Fibroblast of pulmonary artery (primary cell): ENCODE results near the gene SYTL4.

Experiments used
- DNase-seq: peaks from one replicate; pipeline ENCODE4 v3.0.0-alpha.2; 2010; ENCODE audit warnings: low read depth
- H3K4me3 ChIP-seq: replicated peaks from 2 replicates; pipeline ENCODE4 v1.5.1; 2011; ENCODE audit warnings: low read depth, mild to moderate bottlenecking, control low read depth, low read length, moderate library complexity
- CTCF ChIP-seq: IDR thresholded peaks from 2 replicates; pipeline ENCODE4 v1.5.1; 2011; ENCODE audit warnings: mild to moderate bottlenecking, control low read depth, low read length, inconsistent platforms; ENCODE audit errors: missing control alignments

The SYTL4 gene

DNA sequence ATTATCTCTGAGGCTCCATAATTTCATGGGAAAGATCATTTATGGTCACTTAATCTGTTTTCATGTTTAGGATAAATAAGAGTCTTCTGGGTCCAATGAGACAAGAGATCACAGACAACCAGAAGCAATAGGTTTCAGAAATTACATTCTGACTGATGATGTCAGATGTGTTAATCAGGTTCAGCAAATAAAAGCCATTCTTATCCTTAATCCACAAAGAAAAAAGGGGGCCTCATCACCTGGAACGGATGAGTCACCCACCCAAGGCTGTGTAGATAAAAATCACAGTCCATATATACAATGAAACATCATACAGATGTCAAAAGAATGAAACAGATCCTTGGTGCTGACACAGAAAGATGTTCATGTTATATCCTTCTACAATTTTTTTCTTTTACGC, 36.6 kb downstream of the SYTL4 start:
- TF ChIP-seq CTCF: no peak
- no peak for DNase-seq

GRCh38 chrX:100687546-100687945, 44.4 kb downstream of the SYTL4 start:
- TF ChIP-seq CTCF: no peak
- H3K4me3 ChIP-seq: no peak overlapping the region
- no peak for DNase-seq

More for the DNA sequence above, 36.6 kb downstream of the SYTL4 start:
- H3K4me3 ChIP-seq: no peak overlapping the region

- TF ChIP-seq CTCF: no peak
- no peak for DNase-seq
- H3K4me3 ChIP-seq: no peak overlapping the region
Observed at GRCh38 chrX:100687128-100687527, 44.8 kb downstream of the SYTL4 start.

- H3K4me3 ChIP-seq: no peak overlapping the region
- no peak for TF ChIP-seq CTCF
- no peak for DNase-seq
Observed at GRCh38 chrX:100685997-100686305, 46.0 kb downstream of the SYTL4 start.

DNA sequence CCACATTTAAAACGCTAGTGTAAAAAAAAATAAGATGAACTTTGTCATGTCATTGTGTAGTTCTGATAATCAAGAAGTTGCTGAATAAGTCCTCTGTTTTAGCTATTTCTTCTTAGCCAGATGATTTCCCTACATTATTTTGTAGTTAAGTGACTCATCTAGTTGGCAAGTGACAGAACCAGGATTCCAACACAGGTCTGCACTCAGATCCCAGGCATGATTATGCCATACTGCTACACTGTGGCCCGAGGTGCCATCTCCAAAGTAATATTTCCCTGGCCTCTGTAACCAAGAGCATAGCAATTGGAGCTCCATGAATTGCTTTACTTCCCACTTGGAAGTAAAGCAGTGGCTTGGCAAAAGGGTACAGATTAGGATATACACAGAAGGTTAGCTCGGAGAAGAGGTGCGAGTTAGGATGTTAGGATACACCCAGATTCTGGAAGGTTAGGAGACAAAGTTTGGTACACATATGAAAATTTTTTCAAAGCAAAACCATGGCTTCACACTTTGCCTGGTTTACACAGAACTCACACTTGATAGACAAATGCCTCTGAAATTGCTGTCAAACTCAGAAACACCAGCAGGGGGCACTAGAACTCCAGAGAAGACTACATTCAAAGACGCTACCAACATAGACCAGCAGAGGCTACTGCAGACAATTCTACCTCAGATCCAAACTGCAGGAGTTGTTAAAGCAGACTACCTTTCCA, 46.5 kb downstream of the SYTL4 start:
- no peak overlapping the region for H3K4me3 ChIP-seq
- peak; percentile 86 for DNase-seq
- TF ChIP-seq CTCF: peak; percentile 77

DNA sequence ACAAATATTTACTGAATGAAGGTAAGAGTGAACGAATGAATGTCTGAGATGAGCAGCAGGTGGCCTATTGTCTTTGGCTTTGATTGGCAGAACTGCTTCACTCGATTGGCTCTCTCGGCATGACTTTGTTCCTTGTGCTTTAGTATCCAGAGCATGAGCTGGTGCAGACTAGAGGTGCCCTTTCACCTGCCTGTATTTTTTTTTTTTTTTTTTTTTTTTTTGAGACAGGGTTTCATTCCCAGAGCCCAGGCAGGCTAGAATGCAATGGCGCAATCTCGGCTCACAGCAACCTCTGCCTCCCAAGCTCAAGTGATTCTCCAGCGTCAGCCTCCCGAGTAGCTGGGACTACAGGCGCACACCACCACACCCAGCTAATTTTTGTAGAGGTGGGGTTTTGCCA, 49.0 kb downstream of the SYTL4 start:
- H3K4me3 ChIP-seq: no peak overlapping the region
- TF ChIP-seq CTCF: no peak
- no peak for DNase-seq

DNA sequence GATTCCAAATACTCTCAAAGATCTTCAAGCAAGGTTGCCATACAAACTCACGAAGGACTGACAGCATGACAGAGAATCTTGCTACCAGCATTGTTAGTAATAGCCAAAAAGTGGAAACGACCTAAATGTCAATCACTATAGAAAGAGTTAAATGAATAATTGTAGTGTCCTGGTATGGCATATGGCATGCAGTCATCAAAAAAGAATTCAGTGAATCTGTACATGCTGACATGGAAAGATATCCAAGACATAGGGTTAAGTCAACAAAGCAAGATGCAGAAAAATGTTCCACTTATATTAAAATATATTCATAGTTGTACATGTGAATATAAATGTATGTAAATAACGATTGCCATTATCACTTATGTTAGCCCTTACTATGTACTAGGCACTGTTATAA, 50.3 kb downstream of the SYTL4 start:
- DNase-seq: no peak

More for the DNA sequence above, 50.3 kb downstream of the SYTL4 start:
- no peak for TF ChIP-seq CTCF
- no peak overlapping the region for H3K4me3 ChIP-seq
